ENCODE measurements around the gene MRFAP1L1.

Gene MRFAP1L1

GRCh38 chr4:6716018-6716911, 6.6 kb upstream of the MRFAP1L1 start, which contains the start of gene BLOC1S4:
Gene BLOC1S4 (plus strand): TSS chr4:6716174. CDS start chr4:6716210, 36 bp downstream.
- peak; percentile 74 to 81 for DNase-seq (ENCODE audit: low read depth in 2 of 2)

DNA sequence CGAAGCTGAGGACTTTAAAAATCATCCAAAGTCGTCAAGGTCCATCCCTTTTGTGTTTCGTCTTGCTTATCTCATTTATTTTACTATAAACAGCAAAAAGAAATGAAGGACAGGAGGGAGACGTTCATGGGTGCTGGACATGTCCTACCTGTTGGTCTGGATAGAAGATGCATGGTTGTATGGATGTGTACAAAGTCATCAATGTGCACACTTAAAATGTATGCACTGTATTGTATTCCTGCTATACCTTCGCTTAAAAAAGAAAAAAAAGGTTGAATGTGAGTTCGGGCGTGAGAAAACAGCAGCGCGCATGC, 6.0 kb upstream of the MRFAP1L1 start:
- no peak for DNase-seq (ENCODE audit: low read depth in 2 of 2)

GRCh38 chr4:6714954-6715353, 5.3 kb upstream of the MRFAP1L1 start:
- DNase-seq (ENCODE audit: low read depth in 2 of 2) = no peak

DNA sequence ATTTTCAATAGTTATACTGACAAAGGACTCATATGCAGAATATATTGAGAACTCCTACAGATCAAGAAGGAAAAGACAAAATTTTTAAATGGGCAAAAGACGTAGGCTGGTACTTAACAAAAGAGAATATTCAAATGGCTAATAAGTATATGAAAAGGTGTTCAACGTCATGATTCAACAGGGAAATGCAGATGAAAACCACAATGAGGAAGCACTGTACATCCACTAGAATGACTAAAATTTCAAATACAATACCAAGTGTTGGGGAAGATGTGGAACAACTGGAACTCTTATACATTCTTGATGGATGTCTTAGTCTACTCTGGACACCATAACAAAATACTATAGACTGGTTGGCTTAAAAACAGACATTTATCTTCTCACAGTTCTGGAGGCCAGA, 1.3 kb upstream of the MRFAP1L1 start:
- DNase-seq (ENCODE audit: low read depth in 2 of 2) = no peak

DNA sequence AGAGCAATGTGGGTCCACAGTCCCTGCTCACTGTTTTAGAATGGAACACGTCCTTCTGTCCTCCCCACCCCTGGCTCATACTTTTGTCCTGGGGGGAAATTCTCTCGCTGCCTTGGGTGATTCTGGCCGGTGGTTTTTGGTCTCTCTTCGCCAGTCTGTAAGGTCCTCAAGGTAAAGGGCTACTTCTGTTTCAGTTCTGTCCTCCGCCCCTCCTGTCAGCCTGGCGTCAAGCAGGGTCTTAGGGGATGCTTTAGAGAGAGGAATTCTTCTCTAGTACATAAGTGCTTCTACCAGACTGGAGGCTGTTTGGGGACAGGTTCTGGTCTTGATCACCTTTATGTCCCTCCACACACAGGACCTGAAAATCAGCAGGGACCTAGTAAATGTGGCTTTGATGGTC, 617 bp upstream of the MRFAP1L1 start:
- DNase-seq (ENCODE audit: low read depth in 2 of 2) = no peak

- DNase-seq (ENCODE audit: low read depth in 2 of 2) = no peak
Measured at GRCh38 chr4:6706173-6706572, 3.5 kb downstream of the MRFAP1L1 start.

- no peak for DNase-seq (ENCODE audit: low read depth in 2 of 2)
Measured at GRCh38 chr4:6705646-6706045, 4.0 kb downstream of the MRFAP1L1 start.

- DNase-seq (ENCODE audit: low read depth in 2 of 2) = no peak
Measured at GRCh38 chr4:6703786-6704185, 5.9 kb downstream of the MRFAP1L1 start.

DNA sequence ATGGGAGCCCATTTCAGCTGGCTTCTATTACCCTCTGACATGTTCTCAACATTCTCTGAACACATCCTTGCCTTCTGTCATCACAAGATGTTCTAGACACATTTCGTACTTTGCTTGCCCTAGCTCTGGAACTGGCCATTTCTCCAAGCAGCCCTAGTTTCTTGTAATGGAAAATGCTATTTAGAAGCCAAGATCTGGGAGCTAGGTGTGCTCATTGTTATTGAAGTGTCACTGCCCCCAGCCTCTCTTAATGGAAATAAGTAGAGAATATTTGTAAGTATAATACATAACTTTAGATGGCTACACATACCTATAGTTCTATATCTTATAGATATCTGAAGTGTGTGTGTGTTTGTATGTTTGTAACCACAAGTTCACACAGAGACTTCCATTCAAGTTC, 6.9 kb downstream of the MRFAP1L1 start:
- DNase-seq (ENCODE audit: low read depth in 2 of 2) = no peak

DNA sequence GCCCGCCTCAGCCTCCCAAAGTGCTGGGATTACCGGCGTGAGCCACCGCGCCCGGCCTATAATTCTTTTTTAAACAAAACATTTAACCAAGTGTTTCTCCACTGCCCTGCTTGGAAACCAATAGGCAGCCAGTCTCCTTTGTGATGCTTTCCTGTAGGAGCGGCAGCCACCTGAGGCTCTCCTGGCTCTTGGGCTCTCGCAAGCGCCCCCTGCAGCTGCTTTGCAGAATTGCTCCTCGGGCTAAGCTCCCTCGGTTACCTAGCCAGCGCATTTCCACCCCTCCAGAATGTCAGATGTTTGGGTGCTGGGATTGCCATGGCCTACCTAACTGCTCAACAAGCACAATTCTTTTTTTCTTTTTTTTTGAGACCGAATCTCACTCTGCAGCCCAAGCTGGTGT, 8.3 kb downstream of the MRFAP1L1 start:
- DNase-seq (ENCODE audit: low read depth in 2 of 2) = no peak

GRCh38 chr4:6699903-6700302, 9.8 kb downstream of the MRFAP1L1 start:
- no peak for DNase-seq (ENCODE audit: low read depth in 2 of 2)

- DNase-seq (ENCODE audit: low read depth in 2 of 2) = no peak
Measured at GRCh38 chr4:6699388-6699787, 10.3 kb downstream of the MRFAP1L1 start.

DNA sequence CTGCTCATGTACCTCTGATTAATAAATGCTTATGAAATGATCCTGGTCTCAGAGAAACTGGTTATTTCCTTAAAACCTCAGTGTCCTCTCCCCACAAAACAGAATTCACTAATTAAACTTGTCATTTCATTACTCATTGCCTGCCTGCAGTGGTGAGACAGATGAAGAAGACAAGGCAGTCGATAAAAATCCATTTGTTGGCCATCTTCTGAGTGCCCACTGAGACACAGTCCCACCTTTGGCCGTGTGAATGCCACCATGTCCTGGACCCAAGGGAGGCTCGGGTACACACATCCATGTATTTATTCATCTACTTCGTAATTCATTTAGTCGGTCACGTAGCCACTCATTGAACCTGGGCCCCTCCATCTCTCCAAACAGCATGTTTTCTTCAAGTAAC, 12.5 kb downstream of the MRFAP1L1 start:
- no peak for DNase-seq (ENCODE audit: low read depth in 2 of 2)

DNA sequence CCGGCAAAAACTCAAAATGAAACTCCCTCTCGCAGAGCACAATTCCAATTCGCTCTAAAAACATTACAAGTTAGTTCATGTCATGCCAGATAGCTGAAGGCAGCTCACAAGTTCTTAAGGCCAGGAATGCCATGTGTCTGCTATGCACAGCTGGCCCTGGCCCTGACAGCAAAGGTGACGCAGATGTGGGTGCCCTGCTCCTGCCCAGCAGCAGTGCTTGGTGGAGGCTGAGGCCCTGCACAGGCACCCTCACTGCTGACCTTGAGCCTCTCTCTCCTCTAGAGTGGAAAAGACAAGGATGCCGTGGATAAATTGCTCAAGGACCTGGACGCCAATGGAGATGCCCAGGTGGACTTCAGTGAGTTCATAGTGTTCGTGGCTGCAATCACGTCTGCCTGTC, 13.1 kb downstream of the MRFAP1L1 start:
- DNase-seq (ENCODE audit: low read depth in 2 of 2) = no peak

- no peak for DNase-seq (ENCODE audit: low read depth in 2 of 2)
Measured at GRCh38 chr4:6695660-6696610, 13.7 kb downstream of the MRFAP1L1 start.

- no peak for DNase-seq (ENCODE audit: low read depth in 2 of 2)
Measured at GRCh38 chr4:6694177-6694901, 15.3 kb downstream of the MRFAP1L1 start.

GRCh38 chr4:6693231-6694176, 16.2 kb downstream of the MRFAP1L1 start, which contains the start of gene S100P:
Gene S100P (plus strand): TSS chr4:6693878. CDS start chr4:6693933, 55 bp downstream.
- no peak for DNase-seq (ENCODE audit: low read depth in 2 of 2)

GRCh38 chr4:6692806-6693205, 16.9 kb downstream of the MRFAP1L1 start:
- no peak for DNase-seq (ENCODE audit: low read depth in 2 of 2)

GRCh38 chr4:6692379-6692778, 17.3 kb downstream of the MRFAP1L1 start:
- no peak for DNase-seq (ENCODE audit: low read depth in 2 of 2)

- no peak for DNase-seq (ENCODE audit: low read depth in 2 of 2)
Measured at GRCh38 chr4:6689506-6689960, 20.1 kb downstream of the MRFAP1L1 start.
